Urinary bladder (tissue), 4 donors: ENCODE measurements around the gene PIK3C2B. TPM values are rescaled to one million over a fixed set of nuclear protein-coding genes. Genes with fewer than 3 reads are reported as not detected.

Source experiments
- DNase-seq: peaks from one replicate; pipeline ENCODE4 v3.0.0-alpha.2; 2015; ENCODE audit errors: extremely low spot score
- H3K27ac ChIP-seq: one replicate; pipeline ENCODE4 v1.5.1; 2013; ENCODE audit warnings: low read depth, mild to moderate bottlenecking, moderate library complexity
- H3K36me3 ChIP-seq: one replicate; pipeline ENCODE4 v1.6.1; 2013; ENCODE audit warnings: mild to moderate bottlenecking, moderate library complexity; ENCODE audit not compliant: insufficient read depth
- H3K4me1 ChIP-seq: one replicate; pipeline ENCODE4 v1.6.1; 2013; ENCODE audit warnings: mild to moderate bottlenecking, moderate library complexity; ENCODE audit not compliant: insufficient read depth
- H3K4me3 ChIP-seq: one replicate; pipeline ENCODE4 v1.5.1; 2013; ENCODE audit warnings: low read depth, low read length
- WGBS: extraction: QIAGEN DNeasy Blood & Tissue Kit; methylation state at CpG from one replicate; pipeline ENCODE4 v1.1.7; 2013; 5-methylcytosine and 5-hydroxymethylcytosine counted together
- polyA plus RNA-seq: library from polyadenylated mRNA; stranded (reverse); fragments of 200-250 nt; gene quantifications from one replicate; pipeline ENCODE4 v1.2.3, GENCODE V29; 2013
- total RNA-seq: library from RNA; depleted of rRNA; stranded (reverse); fragments of >200 nt; gene quantifications from one replicate; pipeline ENCODE4 v1.2.3, GENCODE V29; 2014
- donor health status: healthy with polysubstance abuse.
- donor health status: healthy.

PIK3C2B gene
- total and polyA plus RNA-seq, 2 donors: 19.7 to 33.6 TPM

- Histone ChIP-seq H3K4me3 (no peak overlapping the region), H3K4me1 (no peaks in the 10 kb centered on the region), H3K36me3 (no peaks in the 10 kb centered on the region), H3K27ac (no peak overlapping the region)
- no peak for DNase-seq
- 71% methylated on average over 8 of the region's 8 CpGs for WGBS
Observed at GRCh38 chr1:204480515-204480914, 14.1 kb downstream of the PIK3C2B start.

GRCh38 chr1:204479387-204480136, 15.0 kb downstream of the PIK3C2B start:
- WGBS: 75% methylated on average over 13 of the region's 13 CpGs
- Histone ChIP-seq H3K4me3 (no peak overlapping the region), H3K36me3 (no peaks in the 10 kb centered on the region), H3K27ac (no peak overlapping the region), H3K4me1 (peaks cover 2% of the 10 kb centered on the region)
- DNase-seq: no peak

GRCh38 chr1:204478921-204479320, 15.7 kb downstream of the PIK3C2B start:
- WGBS: 62% methylated on average over 2 of the region's 2 CpGs

GRCh38 chr1:204478172-204478899, 16.3 kb downstream of the PIK3C2B start:
- no peak overlapping the region for H3K27ac ChIP-seq
- peaks cover 2% of the 10 kb centered on the region for H3K4me1 ChIP-seq
- WGBS: 58% methylated on average over 7 of the region's 7 CpGs
- H3K36me3 ChIP-seq: no peaks in the 10 kb centered on the region
- no peak overlapping the region for H3K4me3 ChIP-seq
- DNase-seq: no peak

More at GRCh38 chr1:204478921-204479320, 15.7 kb downstream of the PIK3C2B start:
- no peaks in the 10 kb centered on the region for H3K36me3 ChIP-seq
- no peak overlapping the region for H3K27ac ChIP-seq
- DNase-seq: no peak
- H3K4me3 ChIP-seq: no peak overlapping the region
- H3K4me1 ChIP-seq: peaks cover 2% of the 10 kb centered on the region

GRCh38 chr1:204477036-204477740, 17.4 kb downstream of the PIK3C2B start:
- Histone ChIP-seq H3K4me3 (no peak overlapping the region), H3K27ac (no peak overlapping the region), H3K4me1 (peaks cover 2% of the 10 kb centered on the region), H3K36me3 (no peaks in the 10 kb centered on the region)
- WGBS: 63% methylated on average over 5 of the region's 5 CpGs
- no peak for DNase-seq

- Histone ChIP-seq H3K4me1 (peaks cover 2% of the 10 kb centered on the region), H3K4me3 (no peak overlapping the region), H3K36me3 (no peaks in the 10 kb centered on the region), H3K27ac (no peak overlapping the region)
- 77% methylated on average over 5 of the region's 5 CpGs for WGBS
- no peak for DNase-seq
Observed at GRCh38 chr1:204476563-204476962, 18.0 kb downstream of the PIK3C2B start.

- no peak overlapping the region for H3K27ac ChIP-seq
- 78% methylated on average over 9 of the region's 9 CpGs for WGBS
- no peak overlapping the region for H3K4me3 ChIP-seq
- no peaks in the 10 kb centered on the region for H3K36me3 ChIP-seq
- DNase-seq: no peak
- H3K4me1 ChIP-seq: peaks cover 2% of the 10 kb centered on the region
Observed at GRCh38 chr1:204475656-204476432, 18.8 kb downstream of the PIK3C2B start.

GRCh38 chr1:204473400-204473965, 21.1 kb downstream of the PIK3C2B start:
- no peak for DNase-seq
- peaks cover 2% of the 10 kb centered on the region for H3K4me1 ChIP-seq
- no peak overlapping the region for H3K27ac ChIP-seq
- WGBS: 57% methylated on average over 1 of the region's 1 CpG
- peaks cover 2% of the 10 kb centered on the region for H3K36me3 ChIP-seq
- no peak overlapping the region for H3K4me3 ChIP-seq

- DNase-seq: no peak
- H3K4me3 ChIP-seq: no peak overlapping the region
- 99% methylated on average over 2 of the region's 2 CpGs for WGBS
- H3K36me3 ChIP-seq: peaks cover 2% of the 10 kb centered on the region
- no peak overlapping the region for H3K27ac ChIP-seq
- peaks cover 2% of the 10 kb centered on the region for H3K4me1 ChIP-seq
Observed at GRCh38 chr1:204472660-204473059, 21.9 kb downstream of the PIK3C2B start.

GRCh38 chr1:204471687-204472086, 22.9 kb downstream of the PIK3C2B start:
- Histone ChIP-seq H3K4me1 (peaks cover 2% of the 10 kb centered on the region), H3K36me3 (peaks cover 2% of the 10 kb centered on the region), H3K4me3 (no peak overlapping the region), H3K27ac (no peak overlapping the region)
- no peak for DNase-seq
- WGBS: 94% methylated on average over 4 of the region's 4 CpGs

GRCh38 chr1:204469304-204469703, 25.3 kb downstream of the PIK3C2B start:
- Histone ChIP-seq H3K36me3 (peaks cover 2% of the 10 kb centered on the region), H3K4me3 (no peak overlapping the region), H3K27ac (no peak overlapping the region), H3K4me1 (no peaks in the 10 kb centered on the region)
- DNase-seq: no peak
- WGBS: 89% methylated on average over 10 of the region's 10 CpGs

GRCh38 chr1:204468766-204469302, 25.8 kb downstream of the PIK3C2B start:
- Histone ChIP-seq H3K4me1 (no peaks in the 10 kb centered on the region), H3K36me3 (peaks cover 2% of the 10 kb centered on the region), H3K27ac (no peak overlapping the region), H3K4me3 (no peak overlapping the region)
- DNase-seq: no peak
- 87% methylated on average over 18 of the region's 18 CpGs for WGBS

GRCh38 chr1:204468206-204468605, 26.4 kb downstream of the PIK3C2B start:
- H3K4me1 ChIP-seq: no peaks in the 10 kb centered on the region
- peaks cover 2% of the 10 kb centered on the region for H3K36me3 ChIP-seq
- no peak overlapping the region for H3K4me3 ChIP-seq
- DNase-seq: no peak
- 87% methylated on average over 10 of the region's 10 CpGs for WGBS
- H3K27ac ChIP-seq: no peak overlapping the region
